Uterus (tissue), 2 donors: Measurements from ENCODE around the gene FEZF1.

ENCODE experiments used
- POLR2A ChIP-seq, 2 donors: fragments of 450-650 bp; IDR thresholded peaks; one replicate each; pipeline ENCODE4 v1.6.1; 2016; ENCODE audit warnings: antibody characterized with exemption in 2 of 2, mild to moderate bottlenecking in 1 of 2, moderate library complexity in 1 of 2
- TF ChIP-seq, protein P1 (sequence below), 4 experiments: fragments of 200-600 bp in 2 of 4; fragments of 450-650 bp in 2 of 4; sonication (generic) in 2 of 4; IDR thresholded peaks; one replicate each; pipeline ENCODE4 v1.5.1; 2016 to 2019; ENCODE audit warnings: antibody characterized with exemption in 4 of 4, mild to moderate bottlenecking in 2 of 4, moderate library complexity in 1 of 4

DNA sequence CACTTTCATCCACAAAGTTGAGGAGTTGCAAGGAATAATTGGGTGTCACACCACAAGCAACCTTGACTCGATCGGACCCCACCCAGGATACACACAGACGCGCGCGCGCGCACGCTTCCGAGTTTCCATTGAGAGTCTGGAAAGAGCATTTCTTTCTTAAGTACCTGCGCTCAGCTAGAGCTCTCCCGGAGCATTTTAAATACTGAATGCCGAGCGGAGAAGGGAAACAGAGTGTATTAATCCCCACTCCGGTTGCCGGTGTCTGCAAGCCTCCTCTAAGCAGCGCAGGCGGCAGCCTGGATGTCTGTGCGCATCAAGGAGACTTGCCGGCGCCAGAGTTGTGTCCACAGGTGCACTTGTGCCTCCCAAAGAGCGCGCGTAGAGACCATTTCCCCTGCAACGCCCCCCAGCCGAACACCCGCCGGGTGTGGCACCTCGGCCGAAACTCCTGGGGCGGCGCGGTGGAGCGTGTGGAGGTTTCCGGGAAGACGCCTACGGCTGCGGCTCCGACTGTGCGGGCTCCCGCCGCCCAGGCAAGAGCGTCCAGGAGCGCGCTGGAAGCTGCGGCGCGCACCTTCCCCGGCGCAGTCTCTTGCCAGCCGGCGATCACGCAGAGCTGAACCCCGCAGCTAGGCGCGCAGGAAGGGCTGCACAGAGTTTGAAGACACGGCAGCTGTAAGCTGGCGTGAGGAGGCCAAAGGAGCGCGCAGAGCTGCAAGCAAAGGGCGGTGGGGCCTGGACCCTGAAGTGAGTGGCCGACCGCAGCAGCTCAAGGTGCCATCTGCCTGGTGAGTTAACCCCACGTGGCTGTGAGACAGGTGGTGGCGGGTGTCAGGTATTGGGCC is 1.1 kb upstream of the FEZF1 start:
- TF ChIP-seq, protein P1, sequence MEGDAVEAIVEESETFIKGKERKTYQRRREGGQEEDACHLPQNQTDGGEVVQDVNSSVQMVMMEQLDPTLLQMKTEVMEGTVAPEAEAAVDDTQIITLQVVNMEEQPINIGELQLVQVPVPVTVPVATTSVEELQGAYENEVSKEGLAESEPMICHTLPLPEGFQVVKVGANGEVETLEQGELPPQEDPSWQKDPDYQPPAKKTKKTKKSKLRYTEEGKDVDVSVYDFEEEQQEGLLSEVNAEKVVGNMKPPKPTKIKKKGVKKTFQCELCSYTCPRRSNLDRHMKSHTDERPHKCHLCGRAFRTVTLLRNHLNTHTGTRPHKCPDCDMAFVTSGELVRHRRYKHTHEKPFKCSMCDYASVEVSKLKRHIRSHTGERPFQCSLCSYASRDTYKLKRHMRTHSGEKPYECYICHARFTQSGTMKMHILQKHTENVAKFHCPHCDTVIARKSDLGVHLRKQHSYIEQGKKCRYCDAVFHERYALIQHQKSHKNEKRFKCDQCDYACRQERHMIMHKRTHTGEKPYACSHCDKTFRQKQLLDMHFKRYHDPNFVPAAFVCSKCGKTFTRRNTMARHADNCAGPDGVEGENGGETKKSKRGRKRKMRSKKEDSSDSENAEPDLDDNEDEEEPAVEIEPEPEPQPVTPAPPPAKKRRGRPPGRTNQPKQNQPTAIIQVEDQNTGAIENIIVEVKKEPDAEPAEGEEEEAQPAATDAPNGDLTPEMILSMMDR (IDR thresholded peaks at IDR 0.05) = no peak
- TF ChIP-seq POLR2A (IDR thresholded peaks at IDR 0.05) = no peak
